ENCODE measurements around the gene SLITRK1.

- TF ChIP-seq CTCF (IDR thresholded peaks at IDR 0.05; ENCODE audit: low read depth, low read length) (no peak), EZH2phosphoT487 (IDR thresholded peaks at IDR 0.05; ENCODE audit: low read depth) (no peak)
Observed at GRCh38 chr13:83881140-83881684, 1.1 kb downstream of the SLITRK1 start.

Measured in OCI-LY3 (cell line).